Hypothalamus (tissue), 51 donors: ENCODE results near the gene TDRD6.
"Not testable (repeated sequence)": the region's sequence is repeated elsewhere in the genome, so short reads cannot be mapped to it uniquely, and the experiment has no call there.

Experiments used
- DNase-seq, 51 donors: peaks; one replicate each; lab custom pipeline; 2025; lab: John Stamatoyannopoulos, UW

Gene TDRD6

GRCh38 chr6:46736906-46737305 lies 49.2 kb downstream of the TDRD6 start:
- DNase-seq, result no peak

GRCh38 chr6:46741482-46741881 lies 53.8 kb downstream of the TDRD6 start:
- no peak for DNase-seq

GRCh38 chr6:46741910-46742309 lies 54.2 kb downstream of the TDRD6 start:
- DNase-seq, result no peak

- DNase-seq, result no peak
Measured at GRCh38 chr6:46743425-46744158, 55.9 kb downstream of the TDRD6 start.

GRCh38 chr6:46744159-46744725 lies 56.6 kb downstream of the TDRD6 start:
- not testable (repeated sequence) for DNase-seq

GRCh38 chr6:46745973-46746372 lies 58.3 kb downstream of the TDRD6 start:
- no peak for DNase-seq

- DNase-seq, result no peak
Measured at GRCh38 chr6:46746696-46747095, 59.0 kb downstream of the TDRD6 start, which contains the start of gene ANKRD66. Gene ANKRD66, plus strand, starts transcription at chr6:46746933. Its CDS starts 5,016 bp downstream, at chr6:46751949.

- DNase-seq, result no peak
Measured at GRCh38 chr6:46748940-46749503, 61.3 kb downstream of the TDRD6 start.

- DNase-seq, result no peak
Measured at GRCh38 chr6:46749731-46750130, 62.0 kb downstream of the TDRD6 start.

- no peak for DNase-seq
Measured at GRCh38 chr6:46751658-46752057, 64.0 kb downstream of the TDRD6 start.
